Activated CD8-positive, alpha-beta T cell treated with anti-CD3 and anti-CD28 coated beads for 36 hours (primary cell): Measurements from ENCODE around the gene SLC29A1. TPM values are rescaled to one million over a fixed set of nuclear protein-coding genes. Genes with fewer than 3 reads are reported as not detected.
"Not testable (repeated sequence)": the region's sequence is repeated elsewhere in the genome, so short reads cannot be mapped to it uniquely, and the experiment has no call there.

ENCODE experiments used
- ATAC-seq: fragments of 200-7000 bp; cut with Tn5 transposase; one replicate; pipeline ENCODE4 v1.10.0; 2021; ENCODE audit warnings: mild to moderate bottlenecking, moderate library complexity
- CTCF ChIA-PET: fragments of 350-600 bp; sonication (Branson Sonifier 250); formaldehyde crosslinking; loops from one replicate; lab custom pipeline; 2021; ENCODE audit warnings: antibody characterized with exemption; lab: Charles Lee
- POLR2A ChIA-PET: fragments of 350-600 bp; sonication (Branson Sonifier 250); formaldehyde crosslinking; loops from one replicate; lab custom pipeline; 2021; ENCODE audit warnings: antibody characterized with exemption; lab: Charles Lee
- DNase-seq: peaks from one replicate; pipeline ENCODE4 v3.0.0-alpha.2; 2020
- H3K27ac Mint-ChIP-seq: one replicate; pipeline ENCODE4 v1.8.0; 2021; ENCODE audit warnings: mild to moderate bottlenecking, mixed read lengths
- H3K27me3 Mint-ChIP-seq: one replicate; pipeline ENCODE4 v1.8.0; 2021; ENCODE audit warnings: mixed read lengths
- H3K36me3 Mint-ChIP-seq: one replicate; pipeline ENCODE4 v1.8.0; 2021; ENCODE audit warnings: low read depth, mixed read lengths
- H3K4me1 Mint-ChIP-seq: one replicate; pipeline ENCODE4 v1.8.0; 2021; ENCODE audit warnings: low read depth, mixed read lengths
- H3K4me3 Mint-ChIP-seq: one replicate; pipeline ENCODE4 v1.8.0; 2021; ENCODE audit warnings: mild to moderate bottlenecking, moderate library complexity, mixed read lengths
- H3K9me3 Mint-ChIP-seq: one replicate; pipeline ENCODE4 v1.8.0; 2021; ENCODE audit warnings: mixed read lengths
- intact Hi-C: fragments of 100-400 bp; cut with micrococcal nuclease; formaldehyde crosslinking; loops from one replicate; pipeline ENCODE4 v1.10.0; 2022
- total RNA-seq, 2 experiments: library from RNA; stranded (reverse); gene quantifications; one replicate each; pipeline ENCODE4 v1.2.3, GENCODE V29; 2021
- TF ChIP-seq, protein P1 (sequence below): fragments of 200-600 bp; IDR thresholded peaks from one replicate; pipeline ENCODE4 v1.8.0; 2022; ENCODE audit warnings: antibody characterized with exemption, mild to moderate bottlenecking

The SLC29A1 gene
- total RNA-seq, 2 experiments from 2014 or later: 56.1 to 57.4 TPM

DNA sequence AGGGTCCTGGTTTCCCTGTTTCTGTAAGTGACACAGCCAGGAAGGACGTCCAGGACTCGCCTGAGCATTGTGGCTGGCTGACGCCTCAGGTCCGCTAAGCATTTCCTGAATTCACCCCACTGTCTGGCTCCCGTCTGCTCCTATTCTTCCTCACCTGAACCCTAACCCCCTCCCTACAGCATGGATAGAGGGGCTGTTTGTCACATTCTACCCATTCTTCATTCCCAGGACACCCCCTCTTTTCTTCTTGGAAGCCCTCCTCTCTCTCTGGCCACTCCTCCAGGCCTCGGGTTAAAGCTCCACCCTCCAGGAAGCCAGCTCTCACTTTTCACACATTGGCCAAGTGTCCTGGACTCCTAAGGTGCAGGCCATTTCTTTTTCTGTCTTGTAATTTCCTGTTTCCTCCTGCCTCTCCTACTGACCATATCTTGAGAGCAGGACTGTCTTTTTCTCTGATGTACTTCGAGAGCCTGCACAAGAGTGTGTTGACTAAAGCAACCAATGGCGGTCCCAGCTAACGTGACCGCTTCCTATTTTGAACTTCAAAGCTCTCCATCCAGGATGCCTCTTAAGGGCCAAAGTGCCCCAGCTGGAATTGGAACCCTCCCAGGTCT is 30.9 kb upstream of the SLC29A1 start:
- POLR2A ChIA-PET: interaction anchor here (0.8 to 1.6 kb wide), 3 partner anchors 21 to 222 kb away, joined by 3 to 5 read pairs (median 3); partner anchors contain the start of gene HSP90AB1
- no peak overlapping the region for H3K27ac Mint-ChIP-seq
- CTCF ChIA-PET: interaction anchor here (1.3 to 5.2 kb wide), 2 partner anchors 20 to 96 kb away, joined by 3 to 26 read pairs; no protein-coding TSS in a partner anchor
- intact Hi-C loops: no loop called here
- H3K9me3 Mint-ChIP-seq: no peaks in the 10 kb centered on the region
- no peak overlapping the region for H3K4me3 Mint-ChIP-seq
- TF ChIP-seq, protein P1, sequence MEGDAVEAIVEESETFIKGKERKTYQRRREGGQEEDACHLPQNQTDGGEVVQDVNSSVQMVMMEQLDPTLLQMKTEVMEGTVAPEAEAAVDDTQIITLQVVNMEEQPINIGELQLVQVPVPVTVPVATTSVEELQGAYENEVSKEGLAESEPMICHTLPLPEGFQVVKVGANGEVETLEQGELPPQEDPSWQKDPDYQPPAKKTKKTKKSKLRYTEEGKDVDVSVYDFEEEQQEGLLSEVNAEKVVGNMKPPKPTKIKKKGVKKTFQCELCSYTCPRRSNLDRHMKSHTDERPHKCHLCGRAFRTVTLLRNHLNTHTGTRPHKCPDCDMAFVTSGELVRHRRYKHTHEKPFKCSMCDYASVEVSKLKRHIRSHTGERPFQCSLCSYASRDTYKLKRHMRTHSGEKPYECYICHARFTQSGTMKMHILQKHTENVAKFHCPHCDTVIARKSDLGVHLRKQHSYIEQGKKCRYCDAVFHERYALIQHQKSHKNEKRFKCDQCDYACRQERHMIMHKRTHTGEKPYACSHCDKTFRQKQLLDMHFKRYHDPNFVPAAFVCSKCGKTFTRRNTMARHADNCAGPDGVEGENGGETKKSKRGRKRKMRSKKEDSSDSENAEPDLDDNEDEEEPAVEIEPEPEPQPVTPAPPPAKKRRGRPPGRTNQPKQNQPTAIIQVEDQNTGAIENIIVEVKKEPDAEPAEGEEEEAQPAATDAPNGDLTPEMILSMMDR: no peak
- ATAC-seq: no peak
- no peaks in the 10 kb centered on the region for H3K36me3 Mint-ChIP-seq
- no peak for DNase-seq
- H3K4me1 Mint-ChIP-seq: peaks cover 4% of the 10 kb centered on the region
- no peaks in the 10 kb centered on the region for H3K27me3 Mint-ChIP-seq

- Mint-ChIP-seq H3K9me3 (no peaks in the 10 kb centered on the region), H3K27ac (no peak overlapping the region), H3K4me3 (no peak overlapping the region), H3K4me1 (peaks cover 4% of the 10 kb centered on the region), H3K36me3 (no peaks in the 10 kb centered on the region), H3K27me3 (no peaks in the 10 kb centered on the region)
- no peak for ATAC-seq
- TF ChIP-seq, protein P1: no peak
- CTCF ChIA-PET: interaction anchor here (1.1 to 5.2 kb wide), 3 partner anchors 21 to 97 kb away, joined by 3 to 26 read pairs (median 4); no protein-coding TSS in a partner anchor
- POLR2A ChIA-PET: interaction anchor here (0.8 to 1.6 kb wide), 2 partner anchors 20 to 223 kb away, joined by 3 to 5 read pairs; no protein-coding TSS in a partner anchor
- intact Hi-C loops: no loop called here
- no peak for DNase-seq
These were observed 30.0 kb upstream of the SLC29A1 start for GRCh38 chr6:44193307-44193910.

- Mint-ChIP-seq H3K27ac (no peak overlapping the region), H3K36me3 (no peaks in the 10 kb centered on the region), H3K27me3 (no peaks in the 10 kb centered on the region), H3K9me3 (no peaks in the 10 kb centered on the region), H3K4me3 (no peak overlapping the region), H3K4me1 (peaks cover 3% of the 10 kb centered on the region)
- intact Hi-C loops: no loop called here
- ChIA-PET POLR2A (no interaction called here), CTCF (interaction anchor here (0.6 kb wide), 1 partner anchor 78 kb away, joined by 3 read pairs; no protein-coding TSS in a partner anchor)
- no peak for DNase-seq
- TF ChIP-seq, protein P1: no peak
- ATAC-seq: no peak
These were observed 29.1 kb upstream of the SLC29A1 start for GRCh38 chr6:44194326-44194725.

DNA sequence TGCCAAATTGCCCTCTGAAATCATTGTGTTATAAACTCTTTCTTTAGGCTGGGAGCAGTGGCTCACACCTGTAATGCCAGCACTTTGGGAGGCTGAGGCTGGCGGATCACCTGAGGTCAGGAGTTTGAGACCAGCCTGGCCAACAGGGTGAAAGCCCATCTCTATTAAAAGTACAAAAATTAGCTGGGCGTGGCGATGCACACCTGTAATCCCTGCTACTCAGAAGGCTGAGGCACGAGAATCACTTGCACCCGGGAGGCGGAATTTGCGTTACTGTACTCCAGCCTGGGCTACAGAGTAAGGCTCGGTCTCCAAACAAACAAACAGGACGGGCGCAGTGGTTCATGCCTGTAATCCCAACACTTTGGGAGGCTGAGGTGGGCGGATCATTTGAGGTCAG is 27.0 kb upstream of the SLC29A1 start:
- H3K27me3 Mint-ChIP-seq, DNase-seq, H3K9me3 Mint-ChIP-seq, H3K4me1 Mint-ChIP-seq, H3K36me3 Mint-ChIP-seq, H3K4me3 Mint-ChIP-seq, ATAC-seq, CTCF ChIA-PET, H3K27ac Mint-ChIP-seq, intact Hi-C loops, POLR2A ChIA-PET: not testable (repeated sequence)

- ChIA-PET POLR2A (no interaction called here), CTCF (no interaction called here)
- Mint-ChIP-seq H3K27ac (no peak overlapping the region), H3K27me3 (peaks cover 2% of the 10 kb centered on the region), H3K4me3 (no peak overlapping the region), H3K9me3 (no peaks in the 10 kb centered on the region), H3K36me3 (no peaks in the 10 kb centered on the region), H3K4me1 (no peaks in the 10 kb centered on the region)
- ATAC-seq: no peak
- DNase-seq: no peak
- intact Hi-C loops: no loop called here
- TF ChIP-seq, protein P1: no peak
These were observed 24.7 kb upstream of the SLC29A1 start for GRCh38 chr6:44198684-44199083.
